Measurements from ENCODE around the gene PCNX1.
A peak's percentile ranks its signal among the peaks of the same experiment; 100 is the strongest.
"Not testable (repeated sequence)": the region's sequence is repeated elsewhere in the genome, so short reads cannot be mapped to it uniquely, and the experiment has no call there.

Gene PCNX1

DNA sequence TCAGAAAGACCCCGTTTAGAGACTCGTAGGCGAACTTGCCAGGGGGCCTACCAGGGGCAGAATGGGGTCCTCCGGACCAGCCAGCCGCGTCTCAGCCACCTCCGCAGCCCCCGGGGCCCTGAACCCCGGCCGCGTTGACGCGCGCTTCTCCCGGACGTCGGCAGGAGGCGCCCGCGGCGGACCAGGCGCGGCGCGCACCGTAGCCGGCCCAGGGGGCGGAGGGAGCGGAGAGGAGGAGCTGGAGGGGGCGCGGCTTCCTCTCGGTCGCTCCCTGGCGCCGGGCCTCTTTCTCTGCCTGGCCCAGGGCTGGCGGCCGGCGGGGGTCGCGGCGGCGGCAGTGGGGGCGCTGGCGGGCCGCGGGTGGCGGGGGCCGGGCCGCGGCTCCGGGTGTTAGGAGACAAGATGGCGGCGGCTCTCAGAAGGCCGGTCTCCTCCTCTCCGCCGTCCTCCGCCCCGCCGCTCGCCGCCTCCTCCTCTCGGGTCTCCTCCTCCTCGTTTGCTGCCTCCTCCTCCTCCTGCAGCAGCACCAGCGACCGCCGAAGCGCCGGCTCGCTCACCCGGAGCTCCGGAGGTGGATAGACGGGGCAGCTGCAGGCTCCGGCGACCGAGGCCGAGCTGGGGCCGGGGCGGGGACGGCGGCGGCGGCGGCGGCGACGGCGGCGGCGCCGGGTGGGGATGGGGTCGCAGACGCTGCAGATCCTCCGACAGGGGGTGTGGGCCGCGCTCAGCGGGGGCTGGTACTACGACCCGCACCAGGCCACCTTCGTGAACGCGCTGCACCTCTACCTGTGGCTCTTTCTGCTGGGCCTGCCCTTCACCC is at the start of gene PCNX1:
PCNX1 (plus strand) TSS at position 284 of the 820 bp plus-strand sequence; CDS start at position 676, 392 bp downstream.
- H3K4me3 ChIP-seq (ENCODE audit: low read depth, low read length) = peak within 1 kb of the TSS; percentile 87
- TF ChIP-seq, protein P1, sequence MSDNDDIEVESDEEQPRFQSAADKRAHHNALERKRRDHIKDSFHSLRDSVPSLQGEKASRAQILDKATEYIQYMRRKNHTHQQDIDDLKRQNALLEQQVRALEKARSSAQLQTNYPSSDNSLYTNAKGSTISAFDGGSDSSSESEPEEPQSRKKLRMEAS (IDR thresholded peaks at IDR 0.05; ENCODE audit: low read depth, low read length) = 0 out of 2 replicates have a peak, but pooled peaks have one; percentile 16
- peak; percentile 65 for TF ChIP-seq POLR2A (IDR thresholded peaks at IDR 0.05; ENCODE audit: extremely low read depth, insufficient read length)
- TF ChIP-seq MYC (IDR thresholded peaks at IDR 0.05; ENCODE audit: low read depth, low read length) = peak; percentile 32; the same call in 1 of the 2 replicates
- TF ChIP-seq, protein P2, sequence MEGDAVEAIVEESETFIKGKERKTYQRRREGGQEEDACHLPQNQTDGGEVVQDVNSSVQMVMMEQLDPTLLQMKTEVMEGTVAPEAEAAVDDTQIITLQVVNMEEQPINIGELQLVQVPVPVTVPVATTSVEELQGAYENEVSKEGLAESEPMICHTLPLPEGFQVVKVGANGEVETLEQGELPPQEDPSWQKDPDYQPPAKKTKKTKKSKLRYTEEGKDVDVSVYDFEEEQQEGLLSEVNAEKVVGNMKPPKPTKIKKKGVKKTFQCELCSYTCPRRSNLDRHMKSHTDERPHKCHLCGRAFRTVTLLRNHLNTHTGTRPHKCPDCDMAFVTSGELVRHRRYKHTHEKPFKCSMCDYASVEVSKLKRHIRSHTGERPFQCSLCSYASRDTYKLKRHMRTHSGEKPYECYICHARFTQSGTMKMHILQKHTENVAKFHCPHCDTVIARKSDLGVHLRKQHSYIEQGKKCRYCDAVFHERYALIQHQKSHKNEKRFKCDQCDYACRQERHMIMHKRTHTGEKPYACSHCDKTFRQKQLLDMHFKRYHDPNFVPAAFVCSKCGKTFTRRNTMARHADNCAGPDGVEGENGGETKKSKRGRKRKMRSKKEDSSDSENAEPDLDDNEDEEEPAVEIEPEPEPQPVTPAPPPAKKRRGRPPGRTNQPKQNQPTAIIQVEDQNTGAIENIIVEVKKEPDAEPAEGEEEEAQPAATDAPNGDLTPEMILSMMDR (IDR thresholded peaks at IDR 0.05; ENCODE audit: low read depth, low read length) = peak; percentile 59
- DNase-seq (ENCODE audit: low read depth) = peak; percentile 92

DNA sequence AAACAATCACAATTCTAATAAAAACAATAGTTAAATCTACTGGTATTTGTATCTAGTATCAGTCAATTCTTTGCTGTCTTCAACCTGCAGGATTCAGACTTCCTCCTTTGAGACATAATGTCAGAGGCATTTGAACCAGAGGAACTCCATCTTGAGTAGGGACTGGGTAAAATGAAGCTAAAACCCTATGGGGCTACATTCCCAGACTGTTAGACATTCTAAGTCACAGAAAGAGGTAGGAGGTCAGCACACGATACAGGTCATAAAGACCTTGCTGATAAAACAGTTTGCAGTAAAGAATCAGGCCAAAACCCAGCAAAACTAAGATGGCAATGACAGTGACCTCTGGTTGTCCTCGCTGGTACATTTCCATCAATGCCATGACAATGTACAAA is 49.8 kb upstream of the PCNX1 start:
- no peak for DNase-seq (ENCODE audit: low read depth)
- TF ChIP-seq POLR2A (IDR thresholded peaks at IDR 0.05; ENCODE audit: extremely low read depth, insufficient read length) = no peak
- TF ChIP-seq, protein P2 (IDR thresholded peaks at IDR 0.05; ENCODE audit: low read depth, low read length) = no peak
- TF ChIP-seq, protein P1 (IDR thresholded peaks at IDR 0.05; ENCODE audit: low read depth, low read length) = no peak
- H3K4me3 ChIP-seq (ENCODE audit: low read depth, low read length) = no peak overlapping the region

DNA sequence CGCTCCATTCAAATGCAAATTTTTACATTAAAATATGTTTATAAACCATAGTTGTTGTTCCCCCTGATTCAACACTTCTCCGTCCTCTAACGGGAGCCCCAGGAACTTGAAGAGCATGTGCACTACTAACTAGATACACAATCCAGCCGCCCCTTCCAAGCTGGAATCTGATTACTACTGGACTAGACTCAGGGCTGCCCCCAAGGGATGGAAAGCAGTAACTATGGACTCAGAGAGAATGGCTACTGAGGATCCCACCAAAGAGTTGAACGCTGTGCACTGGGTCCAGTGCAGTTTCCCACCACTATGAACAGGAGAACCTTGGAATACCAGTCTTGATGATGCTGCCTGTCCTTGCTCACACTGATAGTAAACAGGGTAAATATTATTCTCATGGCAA is 48.6 kb upstream of the PCNX1 start:
- no peak overlapping the region for H3K4me3 ChIP-seq (ENCODE audit: low read depth, low read length)
- TF ChIP-seq MYC (IDR thresholded peaks at IDR 0.05; ENCODE audit: low read depth, low read length) (no peak), POLR2A (IDR thresholded peaks at IDR 0.05; ENCODE audit: extremely low read depth, insufficient read length) (no peak)
- TF ChIP-seq, protein P1 (IDR thresholded peaks at IDR 0.05; ENCODE audit: low read depth, low read length) = no peak
- no peak for DNase-seq (ENCODE audit: low read depth)

DNA sequence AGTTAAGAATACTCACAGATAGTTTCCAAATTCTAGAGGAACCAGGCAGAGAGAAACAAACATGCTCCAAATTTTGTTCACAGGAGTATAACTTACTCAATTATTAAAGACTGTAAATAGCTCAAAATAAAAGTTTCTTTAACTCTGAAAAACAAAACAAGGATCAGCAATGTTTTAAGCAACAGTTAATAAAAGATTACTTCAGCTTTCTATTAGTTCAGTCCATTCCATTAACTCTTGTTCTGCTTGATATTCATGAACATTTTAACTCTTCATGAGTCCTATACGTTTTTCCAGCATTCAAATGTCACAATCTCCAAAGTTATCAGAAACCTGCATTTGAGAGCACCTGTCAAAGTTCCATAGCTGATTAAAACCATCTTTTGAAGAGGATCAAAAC is 40.3 kb upstream of the PCNX1 start:
- H3K4me3 ChIP-seq (ENCODE audit: low read depth, low read length); DNase-seq (ENCODE audit: low read depth): not testable (repeated sequence)

DNA sequence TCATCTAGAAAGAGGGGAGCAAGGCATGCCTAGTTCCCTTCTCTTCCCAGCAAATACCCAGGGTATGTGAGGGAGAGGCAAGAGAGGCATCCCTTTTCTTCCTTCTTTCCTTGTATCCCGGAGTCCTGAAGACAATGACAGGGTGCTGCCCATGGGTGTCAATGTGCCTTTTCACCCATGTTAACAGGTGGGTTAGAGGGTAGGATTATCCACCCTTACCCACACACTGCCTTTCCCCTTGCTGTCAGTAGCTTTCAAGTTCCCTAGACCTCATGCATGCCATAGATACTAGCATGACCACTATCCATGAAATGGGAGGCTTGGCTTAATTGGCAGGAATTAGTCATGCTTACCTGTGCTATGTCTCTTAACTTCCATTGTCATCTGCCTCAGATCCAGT is 36.3 kb upstream of the PCNX1 start:
- DNase-seq (ENCODE audit: low read depth) = no peak
- TF ChIP-seq MYC (IDR thresholded peaks at IDR 0.05; ENCODE audit: low read depth, low read length) = no peak
- TF ChIP-seq, protein P2 (IDR thresholded peaks at IDR 0.05; ENCODE audit: low read depth, low read length) = no peak
- TF ChIP-seq POLR2A (IDR thresholded peaks at IDR 0.05; ENCODE audit: extremely low read depth, insufficient read length) = no peak
- TF ChIP-seq, protein P1 (IDR thresholded peaks at IDR 0.05; ENCODE audit: low read depth, low read length) = no peak
- H3K4me3 ChIP-seq (ENCODE audit: low read depth, low read length) = no peak overlapping the region

DNA sequence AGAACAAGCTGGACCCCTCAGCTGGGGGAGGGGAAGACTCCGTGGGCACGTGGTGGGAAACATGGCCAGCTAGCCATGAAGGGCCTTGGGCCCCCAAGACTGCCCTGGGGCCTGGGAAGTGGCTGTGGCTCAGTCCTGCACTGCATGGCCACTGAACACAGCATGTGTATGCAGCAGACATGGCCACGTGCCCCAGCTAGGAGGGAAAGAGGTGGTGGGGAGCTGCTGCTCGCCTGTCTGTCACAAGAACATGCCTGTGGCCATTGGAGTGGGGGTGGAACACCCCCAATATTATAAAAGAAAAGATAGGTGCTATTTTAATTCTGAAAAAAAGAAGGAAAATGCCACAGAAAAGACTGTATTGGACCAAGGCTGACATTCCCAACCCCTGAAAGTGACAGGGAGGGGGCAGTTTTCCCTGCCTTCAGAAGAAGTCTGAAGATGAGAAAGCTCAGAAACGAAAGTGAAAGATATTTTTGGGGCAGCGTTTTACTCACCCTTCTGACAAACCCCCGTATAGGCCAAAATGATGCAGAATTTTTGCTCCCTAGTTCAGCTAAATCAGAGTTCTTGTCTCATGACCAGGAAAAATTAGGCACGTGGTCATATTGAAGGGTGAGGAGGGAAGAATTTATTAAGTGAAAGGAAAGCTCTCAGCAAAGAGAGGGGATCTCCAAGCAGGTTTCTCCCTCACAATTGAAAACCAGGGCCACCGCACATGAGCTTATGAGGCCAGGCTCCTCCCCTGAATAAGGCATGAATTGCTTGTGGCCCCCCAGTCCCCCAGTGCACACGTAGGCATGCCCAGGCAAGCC is 35.2 kb upstream of the PCNX1 start:
- TF ChIP-seq MYC (IDR thresholded peaks at IDR 0.05; ENCODE audit: low read depth, low read length) (no peak), POLR2A (IDR thresholded peaks at IDR 0.05; ENCODE audit: extremely low read depth, insufficient read length) (no peak)
- TF ChIP-seq, protein P2 (IDR thresholded peaks at IDR 0.05; ENCODE audit: low read depth, low read length) = no peak
- TF ChIP-seq, protein P1 (IDR thresholded peaks at IDR 0.05; ENCODE audit: low read depth, low read length) = no peak

More for the DNA sequence above, 35.2 kb upstream of the PCNX1 start:
- H3K4me3 ChIP-seq (ENCODE audit: low read depth, low read length) = no peak overlapping the region
- DNase-seq (ENCODE audit: low read depth) = no peak
